Subcutaneous adipose tissue (tissue), 4 donors: Measurements from ENCODE around the gene MYO7B. TPM values are rescaled to one million over a fixed set of nuclear protein-coding genes. Genes with fewer than 3 reads are reported as not detected.

Experiments used
- total RNA-seq, 4 donors: library from RNA; depleted of rRNA; stranded (reverse); fragments of >200 nt; gene quantifications; one replicate each; pipeline ENCODE4 v1.1.0, GENCODE V29; 2016
- TF ChIP-seq, protein P1 (sequence below): fragments of 450-650 bp; IDR thresholded peaks from one replicate; pipeline ENCODE4 v1.5.1; 2016; ENCODE audit warnings: low read depth, mild to moderate bottlenecking, control low read depth, antibody characterized with exemption, moderate library complexity

The MYO7B gene
- total RNA-seq, 4 donors from 2014 or later = 0.49 to 0.57 (median 0.51) TPM; not detected in 1

DNA sequence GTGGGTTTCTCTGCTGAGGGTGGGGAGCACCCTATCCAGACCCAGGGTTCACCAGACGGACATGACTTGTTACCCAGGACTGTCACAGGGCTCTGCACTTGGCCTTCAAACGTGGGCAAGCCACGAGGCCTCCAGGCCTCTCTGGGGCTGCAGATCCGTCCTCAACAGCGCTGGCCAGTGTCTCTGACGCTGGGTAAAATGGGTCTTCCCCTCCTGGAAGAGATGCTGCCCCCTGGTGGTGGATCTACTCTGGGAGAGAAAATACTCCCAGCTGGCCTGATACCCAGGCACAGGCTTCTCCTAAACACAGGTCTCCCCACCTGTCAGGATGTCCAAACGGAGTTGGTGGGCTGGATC, 114.2 kb downstream of the MYO7B start:
- TF ChIP-seq, protein P1, sequence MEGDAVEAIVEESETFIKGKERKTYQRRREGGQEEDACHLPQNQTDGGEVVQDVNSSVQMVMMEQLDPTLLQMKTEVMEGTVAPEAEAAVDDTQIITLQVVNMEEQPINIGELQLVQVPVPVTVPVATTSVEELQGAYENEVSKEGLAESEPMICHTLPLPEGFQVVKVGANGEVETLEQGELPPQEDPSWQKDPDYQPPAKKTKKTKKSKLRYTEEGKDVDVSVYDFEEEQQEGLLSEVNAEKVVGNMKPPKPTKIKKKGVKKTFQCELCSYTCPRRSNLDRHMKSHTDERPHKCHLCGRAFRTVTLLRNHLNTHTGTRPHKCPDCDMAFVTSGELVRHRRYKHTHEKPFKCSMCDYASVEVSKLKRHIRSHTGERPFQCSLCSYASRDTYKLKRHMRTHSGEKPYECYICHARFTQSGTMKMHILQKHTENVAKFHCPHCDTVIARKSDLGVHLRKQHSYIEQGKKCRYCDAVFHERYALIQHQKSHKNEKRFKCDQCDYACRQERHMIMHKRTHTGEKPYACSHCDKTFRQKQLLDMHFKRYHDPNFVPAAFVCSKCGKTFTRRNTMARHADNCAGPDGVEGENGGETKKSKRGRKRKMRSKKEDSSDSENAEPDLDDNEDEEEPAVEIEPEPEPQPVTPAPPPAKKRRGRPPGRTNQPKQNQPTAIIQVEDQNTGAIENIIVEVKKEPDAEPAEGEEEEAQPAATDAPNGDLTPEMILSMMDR = no peak

DNA sequence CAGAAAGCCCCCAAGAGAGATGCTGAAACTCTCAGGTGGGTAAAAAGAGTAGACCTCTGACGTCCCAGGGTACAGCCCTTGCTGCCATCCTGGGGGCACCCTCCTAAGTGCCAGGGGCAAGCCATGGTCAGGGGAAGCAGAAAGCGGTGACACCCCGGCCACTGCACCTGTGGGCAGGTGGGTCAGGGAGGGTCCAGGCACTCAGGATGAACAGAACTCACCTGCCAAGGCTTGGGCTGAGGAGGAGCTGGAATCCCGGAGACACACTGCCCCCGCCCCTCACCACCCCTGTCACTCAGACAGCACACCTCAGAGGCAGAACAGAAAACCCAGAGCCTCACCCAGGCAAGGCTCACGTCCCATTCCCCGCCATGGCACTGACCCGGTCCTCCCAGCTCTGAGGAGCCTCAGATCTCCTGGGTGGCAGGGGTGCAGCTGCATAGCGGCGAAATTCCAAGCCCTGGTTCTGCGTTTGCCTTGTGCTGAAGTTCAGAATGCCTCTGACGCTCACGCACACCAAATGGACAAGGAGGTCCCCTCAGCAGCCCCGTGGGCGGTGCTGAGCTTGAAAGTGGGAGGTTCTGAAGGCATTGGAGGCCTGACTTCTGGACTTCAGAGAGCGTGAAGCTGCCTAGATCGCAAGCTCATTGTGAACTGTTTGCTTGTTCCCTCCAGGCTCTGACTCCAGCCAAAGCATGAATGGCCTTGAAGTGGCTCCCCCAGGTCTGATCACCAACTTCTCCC, 114.7 kb downstream of the MYO7B start:
- TF ChIP-seq, protein P1 = no peak

DNA sequence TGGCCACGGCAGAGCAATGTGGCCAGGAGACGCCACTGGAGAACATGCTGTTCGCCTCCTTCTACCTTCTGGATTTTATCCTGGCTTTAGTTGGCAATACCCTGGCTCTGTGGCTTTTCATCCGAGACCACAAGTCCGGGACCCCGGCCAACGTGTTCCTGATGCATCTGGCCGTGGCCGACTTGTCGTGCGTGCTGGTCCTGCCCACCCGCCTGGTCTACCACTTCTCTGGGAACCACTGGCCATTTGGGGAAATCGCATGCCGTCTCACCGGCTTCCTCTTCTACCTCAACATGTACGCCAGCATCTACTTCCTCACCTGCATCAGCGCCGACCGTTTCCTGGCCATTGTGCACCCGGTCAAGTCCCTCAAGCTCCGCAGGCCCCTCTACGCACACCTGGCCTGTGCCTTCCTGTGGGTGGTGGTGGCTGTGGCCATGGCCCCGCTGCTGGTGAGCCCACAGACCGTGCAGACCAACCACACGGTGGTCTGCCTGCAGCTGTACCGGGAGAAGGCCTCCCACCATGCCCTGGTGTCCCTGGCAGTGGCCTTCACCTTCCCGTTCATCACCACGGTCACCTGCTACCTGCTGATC, 115.4 kb downstream of the MYO7B start:
- TF ChIP-seq, protein P1 = no peak

DNA sequence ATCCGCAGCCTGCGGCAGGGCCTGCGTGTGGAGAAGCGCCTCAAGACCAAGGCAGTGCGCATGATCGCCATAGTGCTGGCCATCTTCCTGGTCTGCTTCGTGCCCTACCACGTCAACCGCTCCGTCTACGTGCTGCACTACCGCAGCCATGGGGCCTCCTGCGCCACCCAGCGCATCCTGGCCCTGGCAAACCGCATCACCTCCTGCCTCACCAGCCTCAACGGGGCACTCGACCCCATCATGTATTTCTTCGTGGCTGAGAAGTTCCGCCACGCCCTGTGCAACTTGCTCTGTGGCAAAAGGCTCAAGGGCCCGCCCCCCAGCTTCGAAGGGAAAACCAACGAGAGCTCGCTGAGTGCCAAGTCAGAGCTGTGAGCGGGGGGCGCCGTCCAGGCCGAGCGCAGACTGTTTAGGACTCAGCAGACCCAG, 115.9 kb downstream of the MYO7B start:
- TF ChIP-seq, protein P1 = no peak

DNA sequence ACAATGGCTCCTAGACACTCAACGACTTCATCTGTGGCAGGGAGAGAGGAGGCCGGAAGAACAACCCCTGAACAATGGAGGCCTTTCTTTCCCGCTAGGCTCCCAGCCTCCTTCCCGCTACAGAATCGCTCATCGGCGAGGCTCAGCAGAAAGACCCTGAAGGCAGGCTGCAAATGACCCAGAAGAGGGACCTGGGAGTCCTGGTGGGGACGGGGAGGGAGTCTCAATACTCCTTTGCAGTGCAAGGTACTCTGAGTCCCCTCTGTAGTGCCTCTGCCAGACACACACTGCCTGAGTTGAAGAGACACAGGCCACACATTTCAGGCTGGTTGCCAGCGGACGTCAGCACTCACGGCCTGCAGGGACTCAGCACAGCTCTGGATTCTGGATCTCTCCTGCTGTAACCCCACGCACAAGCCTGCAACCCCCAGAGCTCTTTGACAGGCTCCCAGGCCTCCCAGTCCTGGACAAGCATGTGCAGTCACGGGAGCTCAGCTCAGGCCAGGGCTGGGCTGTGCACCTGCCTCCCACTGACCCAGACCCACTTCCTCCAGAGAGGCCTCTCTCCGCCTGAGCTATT, 116.6 kb downstream of the MYO7B start:
- TF ChIP-seq, protein P1 = no peak

DNA sequence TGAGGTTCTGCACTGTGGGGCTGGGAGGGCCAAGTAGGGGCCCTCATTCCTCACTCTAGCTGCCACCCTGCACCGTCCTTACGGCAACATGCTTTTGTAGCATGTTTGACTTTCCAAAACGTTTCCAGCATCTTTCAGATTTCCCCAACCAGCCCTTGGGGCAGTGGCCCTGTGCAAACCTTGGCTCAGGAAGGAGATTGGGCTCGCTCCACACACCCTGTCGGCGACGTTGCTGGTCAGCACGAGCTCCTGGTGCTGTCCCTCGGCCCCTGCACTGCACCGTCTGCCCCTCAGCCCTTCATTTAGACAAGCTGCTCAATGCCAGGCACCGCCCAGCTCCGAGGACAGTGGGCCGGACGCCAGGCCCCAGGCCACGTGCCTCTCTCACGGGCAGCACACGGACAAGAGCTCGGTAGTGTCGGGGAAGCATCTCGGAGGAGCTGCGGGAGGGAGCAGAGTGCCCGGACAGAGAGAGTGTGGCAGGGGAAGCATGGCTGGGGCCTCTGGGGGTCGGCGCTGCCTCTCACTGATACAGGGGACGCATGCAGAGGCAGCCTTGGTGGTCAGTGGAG, 117.4 kb downstream of the MYO7B start:
- TF ChIP-seq, protein P1 = no peak
